WTC11 (cell line): ENCODE results near the gene FAM107B. TPM values are rescaled to one million over a fixed set of nuclear protein-coding genes. Genes with fewer than 3 reads are reported as not detected.
"Not testable (repeated sequence)": the region's sequence is repeated elsewhere in the genome, so short reads cannot be mapped to it uniquely, and the experiment has no call there.

Source experiments
- ATAC-seq: fragments of 200-7000 bp; cut with Tn5 transposase; 2 replicates; pipeline ENCODE4 v1.10.0; 2021; ENCODE audit warnings: mild to moderate bottlenecking, moderate library complexity
- CTCF ChIA-PET: fragments of 300-600 bp; sonication (Branson Sonifier 250); formaldehyde crosslinking; loops from one replicate; lab custom pipeline; 2021; ENCODE audit warnings: antibody characterized with exemption; lab: Charles Lee
- POLR2A ChIA-PET: fragments of 350-600 bp; sonication (Branson Sonifier 250); formaldehyde crosslinking; loops from one replicate; lab custom pipeline; 2021; ENCODE audit warnings: antibody characterized with exemption; lab: Charles Lee
- DNase-seq: peaks from one replicate; pipeline ENCODE4 v3.0.0; 2021; ENCODE audit warnings: low spot score
- H3K27ac Mint-ChIP-seq: 2 replicates; pipeline ENCODE4 v1.8.0; 2021; ENCODE audit warnings: mixed read lengths
- H3K27me3 Mint-ChIP-seq: 2 replicates; pipeline ENCODE4 v1.8.0; 2021; ENCODE audit warnings: low read depth, mild to moderate bottlenecking, moderate library complexity, mixed read lengths
- H3K36me3 Mint-ChIP-seq: 2 replicates; pipeline ENCODE4 v1.8.0; 2021; ENCODE audit warnings: mixed read lengths
- H3K4me1 Mint-ChIP-seq: 2 replicates; pipeline ENCODE4 v1.8.0; 2022; ENCODE audit warnings: mixed read lengths
- H3K4me3 Mint-ChIP-seq: 2 replicates; pipeline ENCODE4 v1.8.0; 2021; ENCODE audit warnings: mild to moderate bottlenecking, moderate library complexity, mixed read lengths
- H3K9me3 Mint-ChIP-seq: 2 replicates; pipeline ENCODE4 v1.8.0; 2021; ENCODE audit warnings: mixed read lengths
- AFF4 ChIP-seq: sonication (generic); formaldehyde crosslinking; IDR thresholded peaks from 2 replicates; pipeline ENCODE4 v1.8.1; 2023; ENCODE audit warnings: mild to moderate bottlenecking, missing genetic modification reagents, borderline replicate concordance
- ARID4B ChIP-seq: sonication (generic); formaldehyde crosslinking; IDR thresholded peaks from 2 replicates; pipeline ENCODE4 v1.8.0; 2023; ENCODE audit warnings: missing genetic modification reagents, mild to moderate bottlenecking, borderline replicate concordance
- CDX4 ChIP-seq: fragments of 250-450 bp; sonication (Bioruptor Pico); IDR thresholded peaks from 2 replicates; pipeline ENCODE4 v1.9.0; 2021; ENCODE audit warnings: moderate library complexity, mild to moderate bottlenecking, inconsistent platforms, borderline replicate concordance
- IRF2 ChIP-seq: sonication (generic); formaldehyde crosslinking; IDR thresholded peaks from 2 replicates; pipeline ENCODE4 v1.8.0; 2022; ENCODE audit warnings: low read depth, missing genetic modification reagents, borderline replicate concordance
- NR3C1 ChIP-seq: sonication (generic); formaldehyde crosslinking; conservative IDR thresholded peaks from 2 replicates; pipeline ENCODE4 v1.8.1; 2023; ENCODE audit warnings: low read depth, mild to moderate bottlenecking, missing genetic modification reagents
- PRDM15 ChIP-seq: sonication (generic); formaldehyde crosslinking; IDR thresholded peaks from 2 replicates; pipeline ENCODE4 v1.8.0; 2022; ENCODE audit warnings: missing genetic modification reagents
- SMAD3 ChIP-seq: sonication (generic); formaldehyde crosslinking; IDR thresholded peaks from 2 replicates; pipeline ENCODE4 v1.8.0; 2022; ENCODE audit warnings: missing genetic modification reagents, mild to moderate bottlenecking, borderline replicate concordance
- ZNF232 ChIP-seq: sonication (generic); formaldehyde crosslinking; IDR thresholded peaks from 2 replicates; pipeline ENCODE4 v1.8.0; 2022; ENCODE audit warnings: mild to moderate bottlenecking, missing genetic modification reagents
- ZNF281 ChIP-seq: sonication (generic); formaldehyde crosslinking; IDR thresholded peaks from 2 replicates; pipeline ENCODE4 v1.8.0; 2023; ENCODE audit warnings: mild to moderate bottlenecking, missing genetic modification reagents
- ZNF317 ChIP-seq: sonication (generic); formaldehyde crosslinking; IDR thresholded peaks from 2 replicates; pipeline ENCODE4 v1.8.1; 2023; ENCODE audit warnings: low read depth, mild to moderate bottlenecking, moderate library complexity, missing genetic modification reagents, borderline replicate concordance
- total RNA-seq: library from RNA; stranded (reverse); gene quantifications from 3 replicates; pipeline ENCODE4 v1.2.3, GENCODE V29; 2021

The FAM107B gene
- total RNA-seq, 1 experiment from 2014 or later: 22.4 TPM

- TF ChIP-seq ARID4B: no peak
- TF ChIP-seq SMAD3: no peak
- TF ChIP-seq CDX4 (CRISPR knock-in tag): no peak
- TF ChIP-seq ZNF281 (CRISPR knock-in tag): no peak
- TF ChIP-seq AFF4 (CRISPR knock-in tag): no peak
- H3K9me3 Mint-ChIP-seq: peaks cover 17% of the 10 kb centered on the region
- DNase-seq: no peak
- H3K36me3 Mint-ChIP-seq: no peaks in the 10 kb centered on the region
- POLR2A ChIA-PET: no interaction called here
- no peak overlapping the region for H3K4me3 Mint-ChIP-seq
- peaks cover 6% of the 10 kb centered on the region for H3K27me3 Mint-ChIP-seq
- CTCF ChIA-PET: no interaction called here
- H3K4me1 Mint-ChIP-seq: no peaks in the 10 kb centered on the region
- no peak overlapping the region for H3K27ac Mint-ChIP-seq
- no peak for ATAC-seq
These were observed 57.1 kb downstream of the FAM107B start for GRCh38 chr10:14717552-14717951.

GRCh38 chr10:14712991-14713424 lies 61.7 kb downstream of the FAM107B start:
- DNase-seq: no peak
- Mint-ChIP-seq H3K36me3 (peaks cover 3% of the 10 kb centered on the region; the same call in 1 of the 2 replicates), H3K4me1 (peaks cover 12% of the 10 kb centered on the region), H3K27ac (no peak overlapping the region), H3K27me3 (peaks cover 5% of the 10 kb centered on the region)
- CTCF ChIA-PET: no interaction called here
- TF ChIP-seq ZNF232 (CRISPR knock-in tag): no peak
- TF ChIP-seq PRDM15 (CRISPR knock-in tag): no peak
- no peak for TF ChIP-seq NR3C1 (CRISPR knock-in tag)
- TF ChIP-seq CDX4 (CRISPR knock-in tag): no peak
- no peak for TF ChIP-seq ZNF317
- TF ChIP-seq IRF2: no peak
- TF ChIP-seq, all 79 proteins: peak for 0
- POLR2A ChIA-PET: no interaction called here
- no peak for ATAC-seq
- Mint-ChIP-seq H3K9me3 (peaks cover 19% of the 10 kb centered on the region), H3K4me3 (no peak overlapping the region)

- POLR2A ChIA-PET, H3K4me3 Mint-ChIP-seq, H3K27me3 Mint-ChIP-seq, DNase-seq, CTCF ChIA-PET, H3K36me3 Mint-ChIP-seq, ATAC-seq: not testable (repeated sequence)
- Mint-ChIP-seq H3K9me3 (peaks cover 14% of the 10 kb centered on the region), H3K4me1 (peaks cover 30% of the 10 kb centered on the region), H3K27ac (peak overlapping the region; percentile 71)
These were observed 65.4 kb downstream of the FAM107B start for GRCh38 chr10:14709344-14709743.
